ENCODE measurements around the gene SYTL2.

- no peak for TF ChIP-seq CTCF (IDR thresholded peaks at IDR 0.05; ENCODE audit: poor library complexity, severe bottlenecking)
- TF ChIP-seq POLR2AphosphoS5 (IDR thresholded peaks at IDR 0.05) = no peak
- TF ChIP-seq EZH2 (IDR thresholded peaks at IDR 0.05; ENCODE audit: borderline replicate concordance, insufficient read depth, low read length, poor library complexity, severe bottlenecking) = no peak
Measured at GRCh38 chr11:85704967-85705366, 106.0 kb downstream of the SYTL2 start.

Measured in neural cell (in vitro differentiated cells).